IMR-90 (cell line): ENCODE results near the gene PPIL6.

Experiments
- CTCF ChIP-seq: conservative IDR thresholded peaks from 2 replicates; pipeline ENCODE4 v1.5.1; 2012; ENCODE audit warnings: mild to moderate bottlenecking, low read depth, low read length, improper control_type of control experiment
- MAZ ChIP-seq: IDR thresholded peaks from 2 replicates; pipeline ENCODE4 v1.6.1; 2012; ENCODE audit warnings: low read depth, mild to moderate bottlenecking, low read length, improper control_type of control experiment, moderate library complexity, borderline replicate concordance
- MXI1 ChIP-seq: IDR thresholded peaks from 2 replicates; pipeline ENCODE4 v1.6.1; 2012; ENCODE audit warnings: low read depth, mild to moderate bottlenecking, low read length, moderate library complexity, borderline replicate concordance

DNA sequence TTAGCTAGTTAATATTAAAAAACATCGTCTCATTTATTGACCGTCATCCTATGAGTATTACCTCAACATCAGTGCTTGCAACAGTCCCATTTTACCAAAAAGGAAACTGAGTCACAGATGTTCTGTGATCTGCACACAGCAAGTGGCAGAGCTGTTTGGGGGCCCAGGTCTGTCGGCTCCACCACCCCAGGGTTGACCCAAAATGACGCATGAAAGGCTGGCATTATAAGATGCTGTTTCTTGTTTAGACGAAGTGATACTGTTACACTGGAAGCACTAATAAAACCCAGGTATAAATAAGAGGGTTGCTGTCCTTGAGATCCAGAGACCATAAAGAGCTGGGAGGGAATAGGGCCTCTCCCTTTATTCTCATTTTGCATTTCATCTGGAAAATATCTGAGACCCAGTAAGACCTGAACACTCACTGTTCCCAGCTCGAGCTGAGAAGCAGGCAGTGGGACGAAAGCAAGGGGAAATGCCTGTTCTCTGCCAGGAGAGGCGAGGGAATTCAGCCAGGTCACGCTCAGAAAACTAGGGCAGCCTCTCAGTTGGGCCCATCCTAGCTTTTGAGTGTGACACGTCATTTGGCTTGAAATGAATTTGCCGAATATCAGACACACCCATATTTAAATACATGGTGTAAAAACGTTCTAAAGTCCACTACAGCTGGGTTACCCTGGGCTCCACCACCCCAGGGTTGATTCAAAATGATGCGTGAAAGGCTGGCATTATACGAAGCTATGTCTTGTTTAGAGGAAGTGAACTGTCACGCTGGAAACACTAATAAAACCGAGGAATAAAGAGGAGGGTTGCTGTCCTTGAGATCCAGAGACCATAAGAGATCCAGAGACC, 16.5 kb upstream of the PPIL6 start:
- no peak for TF ChIP-seq CTCF
- no peak for TF ChIP-seq MAZ
- TF ChIP-seq MXI1 = no peak
